Esophagus squamous epithelium (tissue), 5 donors: ENCODE measurements around the gene DCAF5. TPM values are rescaled to one million over a fixed set of nuclear protein-coding genes. Genes with fewer than 3 reads are reported as not detected.

Experiments used
- DNase-seq: peaks from one replicate; lab custom pipeline; 2025; lab: John Stamatoyannopoulos, UW
- H3K27ac ChIP-seq, 4 donors: fragments of 200-600 bp; sonication (generic); one replicate each; pipeline ENCODE4 v1.5.1; 2016 to 2019; ENCODE audit warnings: mild to moderate bottlenecking in 1 of 4
- H3K27me3 ChIP-seq, 4 donors: fragments of 200-600 bp; sonication (generic); 1 replicate in 3 of 4; 2 replicates in 1 of 4; pipeline versions ENCODE4 v1.5.1 to v1.6.0; 2017 to 2021; ENCODE audit warnings: antibody characterized with exemption in 1 of 4
- H3K36me3 ChIP-seq, 3 donors: fragments of 200-600 bp; sonication (generic); one replicate each; pipeline ENCODE4 v1.5.1; 2016 to 2019
- H3K4me1 ChIP-seq, 3 donors: fragments of 200-600 bp; sonication (generic); one replicate each; pipeline ENCODE4 v1.5.1; 2017 to 2019
- H3K4me3 ChIP-seq, 4 donors: fragments of 200-600 bp; sonication (generic); 1 replicate in 3 of 4; 2 replicates in 1 of 4; pipeline ENCODE4 v1.5.1; 2016 to 2019; ENCODE audit warnings: mild to moderate bottlenecking in 2 of 4, moderate library complexity in 1 of 4
- H3K9me3 ChIP-seq, 3 donors: fragments of 200-600 bp; sonication (generic); one replicate each; pipeline ENCODE4 v1.5.1; 2016 to 2019
- CTCF ChIP-seq, 6 experiments: fragments of 450-650 bp in 4 of 6; fragments of 200-600 bp in 2 of 6; sonication (generic) in 2 of 6; IDR thresholded peaks; one replicate each; pipeline ENCODE4 v1.5.1; 2016 to 2019; ENCODE audit warnings: antibody characterized with exemption in 6 of 6, mild to moderate bottlenecking in 4 of 6, moderate library complexity in 4 of 6
- POLR2A ChIP-seq, 4 donors: fragments of 450-650 bp; IDR thresholded peaks; one replicate each; pipeline ENCODE4 v1.6.1; 2017; ENCODE audit warnings: antibody characterized with exemption in 4 of 4, mild to moderate bottlenecking in 4 of 4, moderate library complexity in 3 of 4
- WGBS, 2 donors: methylation state at CpG; one replicate each; pipeline ENCODE4 v1.1.5; 2018; 5-methylcytosine and 5-hydroxymethylcytosine counted together
- intact Hi-C: fragments of 100-400 bp; cut with DNase I; formaldehyde crosslinking; loops from one replicate; pipeline ENCODE4 v1.15.0; 2022
- total RNA-seq, 4 donors: library from RNA; depleted of rRNA; stranded (reverse); fragments of >200 nt; gene quantifications; one replicate each; pipeline ENCODE4 v1.1.0, GENCODE V29; 2016
- donor health status: DM: yes; HTN: yes; CAD: no.

The DCAF5 gene
- total RNA-seq, 4 donors from 2014 or later = 12.4 to 34.7 (median 20.9) TPM

- Histone ChIP-seq H3K4me1 (peaks cover 18 to 69% (median 34%) of the 10 kb centered on the region in 3 donors), H3K9me3 (no peaks in the 10 kb centered on the region), H3K36me3 (peaks cover 0 to 17% (median 0%) of the 10 kb centered on the region in 3 donors), H3K27ac (no peak overlapping the region), H3K27me3 (no peaks in the 10 kb centered on the region), H3K4me3 (no peak overlapping the region)
- TF ChIP-seq CTCF (IDR thresholded peaks at IDR 0.05) (no peak), POLR2A (IDR thresholded peaks at IDR 0.05) (no peak)
- WGBS, 2 donors = 85 to 86% methylated on average over 4 of the region's 4 CpGs
- DNase-seq = no peak
- intact Hi-C loops = no loop called here
These were observed 17.8 kb downstream of the DCAF5 start for GRCh38 chr14:69135133-69135532.

- H3K27ac ChIP-seq = peak overlapping the region; percentile 5 to 56 (median 28)
- WGBS, 2 donors = 21 to 40% methylated on average over 3 of the region's 3 CpGs
- H3K36me3 ChIP-seq = peaks cover 0 to 3% (median 0%) of the 10 kb centered on the region in 3 donors
- peaks cover 18 to 77% (median 36%) of the 10 kb centered on the region in 3 donors for H3K4me1 ChIP-seq
- H3K4me3 ChIP-seq = peak overlapping the region in 1 of 4 donors; percentile 15
- no peak for TF ChIP-seq CTCF (IDR thresholded peaks at IDR 0.05)
- TF ChIP-seq POLR2A (IDR thresholded peaks at IDR 0.05) = no peak
- DNase-seq = no peak
- H3K9me3 ChIP-seq = no peaks in the 10 kb centered on the region
- H3K27me3 ChIP-seq = no peaks in the 10 kb centered on the region
- intact Hi-C loops = no loop called here
These were observed 19.5 kb downstream of the DCAF5 start for GRCh38 chr14:69133206-69134125.

GRCh38 chr14:69132513-69133181 lies 20.3 kb downstream of the DCAF5 start:
- no peak overlapping the region for H3K4me3 ChIP-seq
- H3K36me3 ChIP-seq = peaks cover 0 to 3% (median 0%) of the 10 kb centered on the region in 3 donors
- H3K27ac ChIP-seq = peak overlapping the region; percentile 5 to 56 (median 28)
- DNase-seq = no peak
- H3K4me1 ChIP-seq = peaks cover 14 to 76% (median 31%) of the 10 kb centered on the region in 3 donors
- no peak for TF ChIP-seq CTCF (IDR thresholded peaks at IDR 0.05)
- TF ChIP-seq POLR2A (IDR thresholded peaks at IDR 0.05) = no peak
- WGBS, 2 donors = 47 to 49% methylated on average over 4 of the region's 4 CpGs
- no peaks in the 10 kb centered on the region for H3K9me3 ChIP-seq
- intact Hi-C loops = no loop called here
- H3K27me3 ChIP-seq = no peaks in the 10 kb centered on the region

GRCh38 chr14:69131176-69131575 lies 21.7 kb downstream of the DCAF5 start:
- H3K27me3 ChIP-seq = no peaks in the 10 kb centered on the region
- H3K4me1 ChIP-seq = peaks cover 10 to 64% (median 28%) of the 10 kb centered on the region in 3 donors
- no peak overlapping the region for H3K4me3 ChIP-seq
- no peaks in the 10 kb centered on the region for H3K9me3 ChIP-seq
- no peak overlapping the region for H3K27ac ChIP-seq
- WGBS, 2 donors = 88 to 92% methylated on average over 2 of the region's 2 CpGs
- DNase-seq = no peak
- no peaks in the 10 kb centered on the region for H3K36me3 ChIP-seq
- intact Hi-C loops = no loop called here
- TF ChIP-seq CTCF (IDR thresholded peaks at IDR 0.05) = no peak
- TF ChIP-seq POLR2A (IDR thresholded peaks at IDR 0.05) = no peak
